Measurements from ENCODE around the gene STX7.

Gene STX7

DNA sequence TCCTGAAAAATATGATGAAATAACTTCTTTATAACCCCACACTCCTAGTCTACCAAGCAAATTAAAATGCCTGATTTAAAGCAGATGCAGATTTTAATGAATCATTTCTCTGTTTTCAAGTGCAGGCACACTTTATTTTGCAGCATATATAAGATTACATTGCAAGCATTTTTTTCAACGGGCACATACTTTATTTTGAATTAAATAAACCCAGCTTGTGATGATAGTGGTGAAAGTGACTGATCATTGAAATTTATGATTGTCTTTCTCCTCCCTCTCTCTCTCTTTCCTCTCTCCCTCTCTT is 99.5 kb downstream of the STX7 start:
- no peak for DNase-seq (ENCODE audit: low read depth in 2 of 2)

DNA sequence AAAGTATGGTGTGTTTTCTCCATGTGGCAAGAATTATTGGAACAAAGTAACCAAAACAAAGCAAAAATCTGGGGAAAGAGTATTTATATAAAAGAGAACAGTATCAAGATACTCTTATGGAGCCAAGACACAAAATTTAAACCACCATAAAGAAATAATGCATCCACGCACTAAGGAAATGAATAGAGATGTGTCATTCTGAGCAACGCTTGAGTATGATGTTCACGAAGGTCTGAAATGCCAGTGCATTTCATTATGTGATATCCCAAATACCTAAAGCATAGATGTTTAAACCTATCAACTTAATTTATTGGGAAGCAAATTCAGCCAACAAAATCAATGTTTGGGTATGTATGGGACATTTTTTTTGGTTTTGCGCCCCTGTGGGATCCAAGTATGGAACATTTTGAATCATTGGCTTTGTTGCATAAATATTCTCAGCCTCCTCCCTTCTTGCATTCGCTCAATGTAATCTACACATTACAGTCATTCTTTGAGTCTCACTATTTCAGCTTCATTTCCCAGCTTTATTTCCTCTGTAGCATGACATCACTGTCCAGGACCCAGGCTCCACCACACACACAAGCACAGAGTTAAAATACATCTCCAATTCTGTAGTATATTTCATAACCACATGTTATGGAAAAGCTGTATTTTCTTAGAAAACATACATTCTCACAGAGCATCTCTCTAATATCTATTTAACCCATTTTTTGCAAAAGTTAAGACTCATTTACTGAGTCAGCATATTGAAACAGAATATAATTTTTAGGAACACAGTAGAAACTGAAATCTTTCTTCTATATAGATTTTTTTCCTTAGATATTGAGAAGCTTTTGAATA is 100.0 kb downstream of the STX7 start:
- DNase-seq (ENCODE audit: low read depth in 2 of 2): no peak

GRCh38 chr6:132411296-132411695 is 101.6 kb downstream of the STX7 start:
- no peak for DNase-seq (ENCODE audit: low read depth in 2 of 2)

DNA sequence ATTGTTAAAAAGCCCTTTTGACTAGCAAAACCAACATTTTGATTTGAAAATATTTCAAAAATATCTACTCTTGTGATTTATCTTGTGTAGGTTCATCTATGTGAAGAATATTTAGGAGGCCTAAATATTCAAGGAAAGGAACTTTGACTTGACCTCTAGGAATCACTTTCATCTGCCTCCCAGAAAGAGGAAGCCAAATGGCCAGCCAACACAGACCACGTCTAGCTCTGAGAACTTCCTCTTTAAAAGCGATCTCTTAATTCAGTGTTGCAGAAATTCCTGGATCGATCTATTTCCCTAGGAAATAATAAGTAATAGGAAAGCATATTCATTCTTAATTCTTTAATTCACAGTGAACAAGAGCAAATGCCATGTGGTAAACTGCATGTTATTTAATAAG is 102.1 kb downstream of the STX7 start:
- DNase-seq (ENCODE audit: low read depth in 2 of 2): no peak

DNA sequence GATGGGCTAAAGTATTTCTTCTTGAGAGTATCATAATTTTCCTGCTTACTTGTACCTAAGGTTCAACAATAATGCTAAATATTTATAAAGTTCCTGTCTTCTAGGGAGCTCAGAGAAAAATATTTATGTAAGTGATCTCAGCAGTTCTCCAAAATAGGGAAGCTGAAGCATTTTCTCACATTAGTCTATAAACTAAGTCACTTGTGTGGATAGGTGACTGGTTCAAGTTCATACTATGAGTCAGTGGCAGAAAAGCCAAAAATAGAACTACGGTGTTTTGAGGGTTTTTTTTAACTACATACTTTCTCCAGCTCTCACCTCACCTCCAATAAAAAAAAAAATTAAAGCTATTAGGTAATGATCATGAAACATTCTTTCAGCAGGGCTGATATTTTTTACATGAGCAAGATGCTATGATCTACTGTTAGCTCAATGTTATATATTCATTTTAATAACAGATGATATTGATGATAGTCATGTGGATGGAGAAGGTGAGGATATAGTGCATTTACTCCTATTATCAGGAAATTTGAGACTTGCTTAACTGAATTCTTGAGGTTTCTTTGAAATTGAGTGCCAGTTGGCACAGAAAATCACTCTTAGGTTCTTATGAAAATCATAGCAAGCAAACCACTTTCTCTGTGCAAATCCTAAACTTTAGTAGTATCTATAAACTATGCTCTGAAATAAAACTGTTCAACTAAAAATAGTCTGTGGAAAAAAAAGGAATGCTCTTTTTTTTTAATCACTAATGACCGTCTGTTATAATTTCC is 107.6 kb downstream of the STX7 start:
- no peak for DNase-seq (ENCODE audit: low read depth in 2 of 2)

DNA sequence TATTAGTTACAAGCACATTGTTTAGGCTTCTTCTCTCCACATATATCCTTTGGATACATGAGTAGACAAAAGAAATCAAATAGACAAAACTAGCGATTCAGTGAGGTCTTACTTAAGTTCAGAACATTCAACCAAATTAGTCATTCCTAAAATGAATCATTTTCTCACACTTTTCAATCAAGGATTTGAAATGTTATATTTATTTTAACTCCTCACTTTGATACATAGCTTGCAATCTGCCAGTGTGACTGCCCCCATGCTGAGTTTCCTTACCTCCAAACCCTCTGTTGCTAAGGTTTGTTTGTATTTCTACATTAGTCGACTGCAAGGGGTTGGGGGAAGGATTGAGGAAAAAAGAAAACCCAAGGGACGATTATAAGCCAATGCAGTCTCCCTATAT is 108.2 kb downstream of the STX7 start:
- DNase-seq (ENCODE audit: low read depth in 2 of 2): no peak

- no peak for DNase-seq (ENCODE audit: low read depth in 2 of 2)
Observed at GRCh38 chr6:132404330-132404729, 108.6 kb downstream of the STX7 start.

DNA sequence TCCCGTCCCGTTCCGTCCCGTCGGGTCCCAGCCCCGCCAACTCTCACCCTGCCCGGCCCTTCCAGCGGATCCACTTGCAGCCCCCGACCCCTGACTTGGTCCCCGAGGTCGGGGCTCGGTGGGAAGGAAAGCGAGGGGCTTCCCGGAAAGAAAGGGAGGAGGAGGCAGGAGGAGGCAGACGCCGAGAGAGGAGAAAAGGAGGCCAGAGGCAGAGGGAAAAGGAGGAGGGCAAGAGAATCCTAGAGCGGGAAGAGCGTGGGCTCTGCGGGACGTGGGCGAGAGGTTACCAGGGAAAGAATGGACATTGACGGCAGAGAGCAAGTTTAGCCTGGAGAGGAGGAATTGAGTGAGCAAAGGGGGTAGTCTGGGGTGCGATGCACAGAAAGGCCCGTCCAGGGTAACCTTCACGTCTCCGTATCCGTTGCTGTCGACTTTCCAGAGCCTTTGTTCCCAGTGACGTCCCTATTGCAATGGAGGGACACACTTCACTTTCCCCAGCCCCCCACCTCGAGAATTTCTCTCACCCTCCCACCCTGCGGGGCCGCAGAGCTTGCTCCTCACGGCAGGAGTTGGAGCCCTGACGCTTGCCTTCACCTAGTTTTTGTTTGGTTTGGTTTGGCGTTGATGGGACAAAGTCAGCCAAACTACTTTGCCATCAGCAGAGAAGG is 111.2 kb downstream of the STX7 start:
- DNase-seq (ENCODE audit: low read depth in 2 of 2): no peak

GRCh38 chr6:132400883-132401617 is 111.9 kb downstream of the STX7 start, which contains the start of gene MOXD1:
TSS of gene MOXD1 (minus strand) at chr6:132401475. CDS start at chr6:132401426, 49 bp downstream.
- no peak for DNase-seq (ENCODE audit: low read depth in 2 of 2)

GRCh38 chr6:132400555-132400882 is 112.4 kb downstream of the STX7 start:
- no peak for DNase-seq (ENCODE audit: low read depth in 2 of 2)

DNA sequence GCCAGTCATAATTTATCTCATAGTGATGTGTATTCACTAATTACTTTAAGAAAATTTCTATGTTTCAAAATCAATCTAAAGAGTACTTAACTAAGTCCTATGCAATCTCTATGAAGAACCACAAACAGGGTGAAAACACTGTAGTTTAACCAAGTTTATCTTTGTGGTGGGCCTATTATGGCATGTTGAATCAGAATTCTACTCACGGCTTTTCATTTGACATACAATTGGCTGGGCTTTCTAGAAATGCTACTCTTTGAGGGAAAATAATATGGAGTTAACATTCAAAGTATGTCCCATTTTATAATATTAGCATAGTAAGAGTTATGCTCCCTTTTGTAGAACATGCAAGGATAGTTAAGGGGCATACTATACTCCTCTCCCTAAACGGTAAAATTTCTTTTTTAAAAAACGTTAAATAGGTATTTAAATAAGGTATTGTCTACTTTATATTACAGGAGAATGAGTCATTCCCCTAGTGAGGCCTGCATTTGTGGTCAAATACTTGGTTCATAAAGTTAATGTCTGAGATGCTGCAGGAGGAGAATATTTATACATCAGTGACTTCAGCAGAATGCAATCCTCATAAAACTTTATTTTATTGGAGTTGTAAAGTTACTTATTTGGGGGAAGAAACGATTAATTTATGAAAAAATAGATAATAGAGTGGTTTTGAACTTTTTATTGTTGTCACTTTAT is 113.4 kb downstream of the STX7 start:
- DNase-seq (ENCODE audit: low read depth in 2 of 2): no peak
